ENCODE measurements around the gene URB2. TPM values are rescaled to one million over a fixed set of nuclear protein-coding genes. Genes with fewer than 3 reads are reported as not detected.

URB2 gene
- total RNA-seq, 1 experiment from 2014 or later, result 21.9 TPM

- Histone ChIP-seq H3K4me3 (ENCODE audit: low read depth in 2 of 2, low read length in 2 of 2) (no peak overlapping the region), H3K27ac (ENCODE audit: low read length) (no peak overlapping the region), H3K27me3 (ENCODE audit: control insufficient read depth, insufficient read depth, low read length) (no peaks in the 10 kb centered on the region), H3K9me3 (ENCODE audit: control insufficient read depth, insufficient read depth, low read depth, low read length) (no peaks in the 10 kb centered on the region), H3K36me3 (ENCODE audit: control insufficient read depth, insufficient read depth, low read length) (no peaks in the 10 kb centered on the region), H3K4me1 (ENCODE audit: control insufficient read depth, insufficient read depth, low read length) (no peaks in the 10 kb centered on the region)
- in situ Hi-C loops (cut with HindIII; ENCODE audit: low pct_unique_long_range_greater_than_20kb, low sequenced_read_pairs) (no loop called here), intact Hi-C loops (cut with micrococcal nuclease; ENCODE audit: unreplicated experiment) (no loop called here)
- DNase-seq (ENCODE audit: low read depth, low spot score) (no peak), ATAC-seq (no peak)
- POLR2A ChIA-PET, result no interaction called here
- no peak for TF ChIP-seq CTCF (IDR thresholded peaks at IDR 0.05)
- TF ChIP-seq TCF7L2 (IDR thresholded peaks at IDR 0.05; ENCODE audit: low read depth, low read length), result no peak
- TF ChIP-seq POLR2AphosphoS5 (IDR thresholded peaks at IDR 0.05; ENCODE audit: low read depth, low read length), result no peak
- no peak for TF ChIP-seq REST (IDR thresholded peaks at IDR 0.05; ENCODE audit: insufficient read depth in 1 of 2, low read depth in 2 of 2, low read length in 1 of 2)
- TF ChIP-seq SIN3A (IDR thresholded peaks at IDR 0.05; ENCODE audit: borderline replicate concordance, insufficient read depth, low read depth, low read length), result no peak
- CTCF ChIA-PET, result no interaction called here
- no TSS peak for BruUV-seq (replicated peaks)
These were observed 35.9 kb upstream of the URB2 start for GRCh38 chr1:229590119-229590518.

GRCh38 chr1:229593800-229594199, 32.2 kb upstream of the URB2 start:
- TF ChIP-seq SIN3A (IDR thresholded peaks at IDR 0.05; ENCODE audit: borderline replicate concordance, insufficient read depth, low read depth, low read length) (no peak), REST (IDR thresholded peaks at IDR 0.05; ENCODE audit: insufficient read depth in 1 of 2, low read depth in 2 of 2, low read length in 1 of 2) (no peak), TCF7L2 (IDR thresholded peaks at IDR 0.05; ENCODE audit: low read depth, low read length) (no peak), POLR2AphosphoS5 (IDR thresholded peaks at IDR 0.05; ENCODE audit: low read depth, low read length) (no peak), CTCF (IDR thresholded peaks at IDR 0.05) (no peak)
- in situ Hi-C loops (cut with HindIII; ENCODE audit: low pct_unique_long_range_greater_than_20kb, low sequenced_read_pairs) (no loop called here), intact Hi-C loops (cut with micrococcal nuclease; ENCODE audit: unreplicated experiment) (no loop called here)
- no peaks in the 10 kb centered on the region for H3K9me3 ChIP-seq (ENCODE audit: control insufficient read depth, insufficient read depth, low read depth, low read length)
- no peak overlapping the region for H3K27ac ChIP-seq (ENCODE audit: low read length)
- no peak for DNase-seq (ENCODE audit: low read depth, low spot score)
- H3K27me3 ChIP-seq (ENCODE audit: control insufficient read depth, insufficient read depth, low read length), result no peaks in the 10 kb centered on the region
- ATAC-seq, result no peak
- H3K36me3 ChIP-seq (ENCODE audit: control insufficient read depth, insufficient read depth, low read length), result no peaks in the 10 kb centered on the region; the same call in 1 of the 2 replicates
- ChIA-PET POLR2A (no interaction called here), CTCF (no interaction called here)
- no peaks in the 10 kb centered on the region for H3K4me1 ChIP-seq (ENCODE audit: control insufficient read depth, insufficient read depth, low read length)
- BruUV-seq (replicated peaks), result no TSS peak
- H3K4me3 ChIP-seq (ENCODE audit: low read depth in 2 of 2, low read length in 2 of 2), result no peak overlapping the region

All from Panc1 (cell line).